ENCODE results near the gene PLXNC1.

PLXNC1 gene

GRCh38 chr12:94116191-94116590 is 32.2 kb upstream of the PLXNC1 start:
- intact Hi-C loops (cut with micrococcal nuclease), result no loop called here
- peaks cover 1% of the 10 kb centered on the region for H3K27me3 Mint-ChIP-seq
- H3K9me3 Mint-ChIP-seq, result no peaks in the 10 kb centered on the region
- H3K27ac Mint-ChIP-seq, result no peak overlapping the region
- no peak overlapping the region for H3K4me3 Mint-ChIP-seq
- peaks cover 31% of the 10 kb centered on the region for H3K4me1 Mint-ChIP-seq (ENCODE audit: low read depth)
- no peaks in the 10 kb centered on the region for H3K36me3 Mint-ChIP-seq (ENCODE audit: low read depth)

- H3K4me3 Mint-ChIP-seq, result no peak overlapping the region
- intact Hi-C loops (cut with micrococcal nuclease), result no loop called here
- H3K36me3 Mint-ChIP-seq (ENCODE audit: low read depth), result no peaks in the 10 kb centered on the region
- no peak overlapping the region for H3K27ac Mint-ChIP-seq
- H3K27me3 Mint-ChIP-seq, result no peaks in the 10 kb centered on the region
- no peaks in the 10 kb centered on the region for H3K9me3 Mint-ChIP-seq
- H3K4me1 Mint-ChIP-seq (ENCODE audit: low read depth), result peaks cover 43% of the 10 kb centered on the region
These were observed 26.5 kb upstream of the PLXNC1 start for GRCh38 chr12:94121886-94122285.

GRCh38 chr12:94122591-94122990 is 25.8 kb upstream of the PLXNC1 start:
- H3K9me3 Mint-ChIP-seq, result no peaks in the 10 kb centered on the region
- intact Hi-C loops (cut with micrococcal nuclease), result no loop called here
- no peaks in the 10 kb centered on the region for H3K27me3 Mint-ChIP-seq
- no peaks in the 10 kb centered on the region for H3K36me3 Mint-ChIP-seq (ENCODE audit: low read depth)
- no peak overlapping the region for H3K4me3 Mint-ChIP-seq
- no peak overlapping the region for H3K27ac Mint-ChIP-seq
- H3K4me1 Mint-ChIP-seq (ENCODE audit: low read depth), result peaks cover 46% of the 10 kb centered on the region

- H3K4me3 Mint-ChIP-seq, result no peak overlapping the region
- intact Hi-C loops (cut with micrococcal nuclease), result no loop called here
- H3K27ac Mint-ChIP-seq, result peak overlapping the region; percentile 62
- no peaks in the 10 kb centered on the region for H3K27me3 Mint-ChIP-seq
- H3K36me3 Mint-ChIP-seq (ENCODE audit: low read depth), result no peaks in the 10 kb centered on the region
- no peaks in the 10 kb centered on the region for H3K9me3 Mint-ChIP-seq
- peaks cover 51% of the 10 kb centered on the region for H3K4me1 Mint-ChIP-seq (ENCODE audit: low read depth)
These were observed 25.2 kb upstream of the PLXNC1 start for GRCh38 chr12:94123127-94123526.

GRCh38 chr12:94126067-94126466 is 22.3 kb upstream of the PLXNC1 start:
- no peaks in the 10 kb centered on the region for H3K9me3 Mint-ChIP-seq
- H3K27me3 Mint-ChIP-seq, result no peaks in the 10 kb centered on the region
- peaks cover 52% of the 10 kb centered on the region for H3K4me1 Mint-ChIP-seq (ENCODE audit: low read depth)
- no peak overlapping the region for H3K4me3 Mint-ChIP-seq
- no peaks in the 10 kb centered on the region for H3K36me3 Mint-ChIP-seq (ENCODE audit: low read depth)
- H3K27ac Mint-ChIP-seq, result peak overlapping the region; percentile 20
- intact Hi-C loops (cut with micrococcal nuclease), result no loop called here

GRCh38 chr12:94127239-94128131 is 20.9 kb upstream of the PLXNC1 start:
- intact Hi-C loops (cut with micrococcal nuclease), result no loop called here
- Mint-ChIP-seq H3K4me1 (ENCODE audit: low read depth) (peaks cover 55% of the 10 kb centered on the region), H3K4me3 (no peak overlapping the region), H3K27me3 (no peaks in the 10 kb centered on the region), H3K9me3 (no peaks in the 10 kb centered on the region), H3K36me3 (ENCODE audit: low read depth) (no peaks in the 10 kb centered on the region), H3K27ac (no peak overlapping the region)

GRCh38 chr12:94128280-94128679 is 20.1 kb upstream of the PLXNC1 start:
- intact Hi-C loops (cut with micrococcal nuclease), result no loop called here
- Mint-ChIP-seq H3K27ac (no peak overlapping the region), H3K9me3 (no peaks in the 10 kb centered on the region), H3K27me3 (no peaks in the 10 kb centered on the region), H3K4me1 (ENCODE audit: low read depth) (peaks cover 47% of the 10 kb centered on the region), H3K36me3 (ENCODE audit: low read depth) (no peaks in the 10 kb centered on the region), H3K4me3 (no peak overlapping the region)

- H3K27ac Mint-ChIP-seq, result no peak overlapping the region
- H3K9me3 Mint-ChIP-seq, result no peaks in the 10 kb centered on the region
- no peaks in the 10 kb centered on the region for H3K36me3 Mint-ChIP-seq (ENCODE audit: low read depth)
- intact Hi-C loops (cut with micrococcal nuclease), result no loop called here
- H3K4me1 Mint-ChIP-seq (ENCODE audit: low read depth), result peaks cover 18% of the 10 kb centered on the region
- no peaks in the 10 kb centered on the region for H3K27me3 Mint-ChIP-seq
- no peak overlapping the region for H3K4me3 Mint-ChIP-seq
These were observed 14.2 kb upstream of the PLXNC1 start for GRCh38 chr12:94133964-94134795.

GRCh38 chr12:94135896-94136295 is 12.5 kb upstream of the PLXNC1 start:
- intact Hi-C loops (cut with micrococcal nuclease), result no loop called here
- no peak overlapping the region for H3K4me3 Mint-ChIP-seq
- no peak overlapping the region for H3K27ac Mint-ChIP-seq
- peaks cover 20% of the 10 kb centered on the region for H3K4me1 Mint-ChIP-seq (ENCODE audit: low read depth)
- no peaks in the 10 kb centered on the region for H3K9me3 Mint-ChIP-seq
- no peaks in the 10 kb centered on the region for H3K36me3 Mint-ChIP-seq (ENCODE audit: low read depth)
- peaks cover 2% of the 10 kb centered on the region for H3K27me3 Mint-ChIP-seq

- Mint-ChIP-seq H3K27me3 (peaks cover 10% of the 10 kb centered on the region), H3K9me3 (no peaks in the 10 kb centered on the region), H3K4me3 (no peak overlapping the region), H3K36me3 (ENCODE audit: low read depth) (no peaks in the 10 kb centered on the region), H3K4me1 (ENCODE audit: low read depth) (peaks cover 11% of the 10 kb centered on the region), H3K27ac (no peak overlapping the region)
- intact Hi-C loops (cut with micrococcal nuclease), result no loop called here
These were observed 8.6 kb upstream of the PLXNC1 start for GRCh38 chr12:94139816-94140215.

GRCh38 chr12:94140556-94140955 is 7.8 kb upstream of the PLXNC1 start:
- intact Hi-C loops (cut with micrococcal nuclease), result no loop called here
- Mint-ChIP-seq H3K36me3 (ENCODE audit: low read depth) (no peaks in the 10 kb centered on the region), H3K9me3 (no peaks in the 10 kb centered on the region), H3K4me1 (ENCODE audit: low read depth) (peaks cover 13% of the 10 kb centered on the region), H3K4me3 (no peak overlapping the region), H3K27ac (no peak overlapping the region), H3K27me3 (peaks cover 12% of the 10 kb centered on the region)

GRCh38 chr12:94141004-94141764 is 7.2 kb upstream of the PLXNC1 start:
- Mint-ChIP-seq H3K27me3 (peaks cover 13% of the 10 kb centered on the region), H3K9me3 (no peaks in the 10 kb centered on the region), H3K27ac (no peak overlapping the region), H3K4me1 (ENCODE audit: low read depth) (peaks cover 15% of the 10 kb centered on the region), H3K36me3 (ENCODE audit: low read depth) (no peaks in the 10 kb centered on the region), H3K4me3 (no peak overlapping the region)
- intact Hi-C loops (cut with micrococcal nuclease), result no loop called here

GRCh38 chr12:94141892-94142291 is 6.5 kb upstream of the PLXNC1 start:
- H3K4me3 Mint-ChIP-seq, result no peak overlapping the region
- H3K9me3 Mint-ChIP-seq, result no peaks in the 10 kb centered on the region
- no peak overlapping the region for H3K27ac Mint-ChIP-seq
- intact Hi-C loops (cut with micrococcal nuclease), result no loop called here
- H3K36me3 Mint-ChIP-seq (ENCODE audit: low read depth), result no peaks in the 10 kb centered on the region
- H3K27me3 Mint-ChIP-seq, result peaks cover 20% of the 10 kb centered on the region
- peaks cover 15% of the 10 kb centered on the region for H3K4me1 Mint-ChIP-seq (ENCODE audit: low read depth)

- intact Hi-C loops (cut with micrococcal nuclease), result no loop called here
- Mint-ChIP-seq H3K9me3 (no peaks in the 10 kb centered on the region), H3K27me3 (peaks cover 33% of the 10 kb centered on the region), H3K4me1 (ENCODE audit: low read depth) (peaks cover 14% of the 10 kb centered on the region), H3K4me3 (no peak overlapping the region), H3K27ac (no peak overlapping the region), H3K36me3 (ENCODE audit: low read depth) (no peaks in the 10 kb centered on the region)
These were observed 4.9 kb upstream of the PLXNC1 start for GRCh38 chr12:94143438-94143837.
